Measurements from ENCODE around the gene SUMF2.
"Not testable (repeated sequence)": the region's sequence is repeated elsewhere in the genome, so short reads cannot be mapped to it uniquely, and the experiment has no call there.

GRCh38 chr7:56048763-56049162 lies 15.3 kb upstream of the SUMF2 start:
- not testable (repeated sequence) for TF ChIP-seq RAD21 (conservative IDR thresholded peaks at IDR 0.05 in 1 of 2, IDR thresholded peaks at IDR 0.05 in 1 of 2); RFX5 (IDR thresholded peaks at IDR 0.05); POLR2A (IDR thresholded peaks at IDR 0.05; ENCODE audit: low read length)

Measured in A549 (cell line).